ENCODE results near the gene GRXCR2. TPM values are rescaled to one million over a fixed set of nuclear protein-coding genes. Genes with fewer than 3 reads are reported as not detected.

GRXCR2 gene
- polyA plus RNA-seq, 1 donor (not counting 4 experiments of a cell fraction or from before 2014, with no cell fraction given) = 0.03 TPM

DNA sequence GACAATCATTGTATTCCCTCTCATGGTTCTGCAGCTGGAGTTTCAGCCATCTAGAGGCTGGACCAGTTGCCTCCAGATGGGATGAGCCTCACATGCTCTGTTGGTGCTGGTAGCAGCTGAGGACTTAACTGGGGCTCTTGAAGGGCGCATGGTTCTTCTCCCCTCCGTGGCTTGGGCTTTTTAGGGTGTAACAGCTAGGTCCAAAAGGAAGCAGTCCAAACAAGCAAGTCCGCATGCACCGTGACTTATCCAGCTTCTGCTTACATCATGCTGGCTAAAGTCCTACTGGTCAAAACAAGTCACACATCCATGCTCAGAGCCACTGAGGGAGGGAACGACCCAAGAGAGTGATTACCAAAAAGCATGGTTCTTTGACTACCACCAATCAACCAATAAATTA is 31.9 kb upstream of the GRXCR2 start:
- Histone ChIP-seq H3K9me1 (ENCODE audit: control insufficient read depth, extremely low read depth, insufficient read depth, low read length) (no peaks in the 10 kb centered on the region), H3K4me2 (ENCODE audit: control insufficient read depth, extremely low read depth, insufficient read depth, low read depth, low read length) (no peak overlapping the region), H3K36me3 (ENCODE audit: control insufficient read depth in 2 of 2, extremely low read depth in 1 of 2, insufficient read depth in 2 of 2, low read length in 2 of 2) (no peaks in the 10 kb centered on the region), H2AFZ (ENCODE audit: control insufficient read depth, low read length) (no peak overlapping the region), H3K4me1 (ENCODE audit: control insufficient read depth, extremely low read depth, insufficient read depth, low read length) (no peaks in the 10 kb centered on the region), H3K27me3 (ENCODE audit: control insufficient read depth, extremely low read depth, insufficient read depth, low read length) (no peaks in the 10 kb centered on the region), H3K27ac (ENCODE audit: control insufficient read depth, insufficient read depth, low read length) (no peak overlapping the region), H3K79me2 (ENCODE audit: control insufficient read depth, insufficient read depth, low read length) (no peaks in the 10 kb centered on the region), H4K20me1 (ENCODE audit: control insufficient read depth, extremely low read depth, insufficient read depth, low read length) (no peaks in the 10 kb centered on the region), H3K9me3 (ENCODE audit: control insufficient read depth, low read depth, low read length) (no peaks in the 10 kb centered on the region), H3K9ac (ENCODE audit: control insufficient read depth, extremely low read depth, insufficient read depth, low read length) (no peak overlapping the region), H3K4me3 (ENCODE audit: control insufficient read depth in 2 of 3, extremely low read depth in 1 of 3, insufficient read depth in 2 of 3, low read depth in 1 of 3, low read length in 3 of 3) (no peak overlapping the region)
- dilution Hi-C loops (cut with MboI; ENCODE audit: extremely low pct_ligation_motif_present, low sequenced_read_pairs) = no loop called here
- DNase-seq (ENCODE audit: low read depth, low spot score) (no peak), FAIRE-seq (no peak)
- TF ChIP-seq EZH2 (IDR thresholded peaks at IDR 0.05; ENCODE audit: low read length) = no peak
- TF ChIP-seq, protein P1, sequence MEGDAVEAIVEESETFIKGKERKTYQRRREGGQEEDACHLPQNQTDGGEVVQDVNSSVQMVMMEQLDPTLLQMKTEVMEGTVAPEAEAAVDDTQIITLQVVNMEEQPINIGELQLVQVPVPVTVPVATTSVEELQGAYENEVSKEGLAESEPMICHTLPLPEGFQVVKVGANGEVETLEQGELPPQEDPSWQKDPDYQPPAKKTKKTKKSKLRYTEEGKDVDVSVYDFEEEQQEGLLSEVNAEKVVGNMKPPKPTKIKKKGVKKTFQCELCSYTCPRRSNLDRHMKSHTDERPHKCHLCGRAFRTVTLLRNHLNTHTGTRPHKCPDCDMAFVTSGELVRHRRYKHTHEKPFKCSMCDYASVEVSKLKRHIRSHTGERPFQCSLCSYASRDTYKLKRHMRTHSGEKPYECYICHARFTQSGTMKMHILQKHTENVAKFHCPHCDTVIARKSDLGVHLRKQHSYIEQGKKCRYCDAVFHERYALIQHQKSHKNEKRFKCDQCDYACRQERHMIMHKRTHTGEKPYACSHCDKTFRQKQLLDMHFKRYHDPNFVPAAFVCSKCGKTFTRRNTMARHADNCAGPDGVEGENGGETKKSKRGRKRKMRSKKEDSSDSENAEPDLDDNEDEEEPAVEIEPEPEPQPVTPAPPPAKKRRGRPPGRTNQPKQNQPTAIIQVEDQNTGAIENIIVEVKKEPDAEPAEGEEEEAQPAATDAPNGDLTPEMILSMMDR (optimal IDR thresholded peaks at IDR 0.05 in 1 of 3, IDR thresholded peaks at IDR 0.05 in 1 of 3, conservative IDR thresholded peaks at IDR 0.05 in 1 of 3; ENCODE audit: extremely low read depth in 1 of 3, insufficient read depth in 2 of 3, low read length in 3 of 3) = no peak

DNA sequence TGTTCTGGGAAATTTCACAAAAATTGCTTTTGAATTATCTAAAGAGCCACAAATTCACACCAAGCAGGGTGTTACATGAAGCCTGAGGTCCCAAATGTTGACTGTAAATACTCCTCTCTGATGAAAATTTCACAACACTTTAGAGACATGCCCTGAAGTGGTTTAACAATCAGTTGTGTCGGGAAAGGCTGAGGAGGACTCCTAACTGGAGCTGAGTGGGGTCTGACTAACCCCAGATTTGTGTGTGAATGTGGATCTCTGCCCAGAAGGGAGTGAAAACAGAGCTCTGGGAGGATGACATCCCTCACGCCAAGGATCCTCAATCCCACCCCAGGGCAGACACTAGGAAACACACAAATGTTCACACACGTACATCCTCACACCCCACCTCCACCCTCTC is 31.1 kb upstream of the GRXCR2 start:
- Histone ChIP-seq H2AFZ (ENCODE audit: control insufficient read depth, low read length) (no peak overlapping the region), H3K4me2 (ENCODE audit: control insufficient read depth, extremely low read depth, insufficient read depth, low read depth, low read length) (no peak overlapping the region), H3K9me3 (ENCODE audit: control insufficient read depth, low read depth, low read length) (no peaks in the 10 kb centered on the region), H3K9me1 (ENCODE audit: control insufficient read depth, extremely low read depth, insufficient read depth, low read length) (no peaks in the 10 kb centered on the region), H3K4me1 (ENCODE audit: control insufficient read depth, extremely low read depth, insufficient read depth, low read length) (no peaks in the 10 kb centered on the region), H3K27me3 (ENCODE audit: control insufficient read depth, extremely low read depth, insufficient read depth, low read length) (no peaks in the 10 kb centered on the region), H4K20me1 (ENCODE audit: control insufficient read depth, extremely low read depth, insufficient read depth, low read length) (no peaks in the 10 kb centered on the region), H3K4me3 (ENCODE audit: control insufficient read depth in 2 of 3, extremely low read depth in 1 of 3, insufficient read depth in 2 of 3, low read depth in 1 of 3, low read length in 3 of 3) (no peak overlapping the region), H3K9ac (ENCODE audit: control insufficient read depth, extremely low read depth, insufficient read depth, low read length) (no peak overlapping the region), H3K79me2 (ENCODE audit: control insufficient read depth, insufficient read depth, low read length) (no peaks in the 10 kb centered on the region), H3K36me3 (ENCODE audit: control insufficient read depth in 2 of 2, extremely low read depth in 1 of 2, insufficient read depth in 2 of 2, low read length in 2 of 2) (no peaks in the 10 kb centered on the region), H3K27ac (ENCODE audit: control insufficient read depth, insufficient read depth, low read length) (no peak overlapping the region)
- dilution Hi-C loops (cut with MboI; ENCODE audit: extremely low pct_ligation_motif_present, low sequenced_read_pairs) = no loop called here
- DNase-seq (ENCODE audit: low read depth, low spot score) (no peak), FAIRE-seq (no peak)
- TF ChIP-seq, protein P1 (optimal IDR thresholded peaks at IDR 0.05 in 1 of 3, IDR thresholded peaks at IDR 0.05 in 1 of 3, conservative IDR thresholded peaks at IDR 0.05 in 1 of 3; ENCODE audit: extremely low read depth in 1 of 3, insufficient read depth in 2 of 3, low read length in 3 of 3) = no peak
- no peak for TF ChIP-seq EZH2 (IDR thresholded peaks at IDR 0.05; ENCODE audit: low read length)
